ENCODE results near the gene DLGAP1. TPM values are rescaled to one million over a fixed set of nuclear protein-coding genes. Genes with fewer than 3 reads are reported as not detected.

The DLGAP1 gene
- total and polyA plus RNA-seq, 2 of the 8 experiments (the other 6 are each of a cell fraction or from before 2014, with no cell fraction given), result 11.8 to 16.9 TPM

GRCh38 chr18:3649633-3650426 lies 805.3 kb downstream of the DLGAP1 start:
- Histone ChIP-seq H4K8ac (ENCODE audit: extremely low read depth, insufficient read depth, low read length) (no peak overlapping the region), H3K79me1 (ENCODE audit: low read depth, low read length) (no peaks in the 10 kb centered on the region), H4K5ac (ENCODE audit: insufficient read length, low read depth, low read length) (no peak overlapping the region), H4K91ac (replicated peaks; ENCODE audit: insufficient read length, low read length) (no peak overlapping the region), H2BK5ac (ENCODE audit: low read depth, low read length) (peak overlapping the region; percentile 50; the same call in 1 of the 2 replicates), H2BK12ac (ENCODE audit: low read depth, low read length) (peak overlapping the region; percentile 72; the same call in 1 of the 2 replicates), H3K4ac (replicated peaks; ENCODE audit: insufficient read length, low read depth, low read length) (no peak overlapping the region), H3K14ac (ENCODE audit: insufficient read length) (no peak overlapping the region), H3K79me2 (ENCODE audit: control insufficient read depth in 1 of 2, insufficient read depth in 2 of 2, low read length in 2 of 2) (no peaks in the 10 kb centered on the region), H3K23me2 (ENCODE audit: low read depth, low read length) (no peaks in the 10 kb centered on the region), H3K27me3 (replicated peaks in 1 of 4; ENCODE audit: control insufficient read depth in 3 of 4, extremely low read depth in 1 of 4, insufficient read depth in 3 of 4, low read length in 3 of 4) (no peaks in the 10 kb centered on the region), H4K20me1 (replicated peaks in 1 of 2; ENCODE audit: control insufficient read depth in 1 of 2, insufficient read depth in 2 of 2, low read length in 2 of 2) (no peaks in the 10 kb centered on the region), H3K9ac (replicated peaks in 1 of 4; ENCODE audit: extremely low read depth in 1 of 4, low read depth in 3 of 4, low read length in 3 of 4) (no peak overlapping the region), H2BK20ac (ENCODE audit: low read length) (peak overlapping the region; percentile 80; the same call in 1 of the 2 replicates), H2BK120ac (replicated peaks; ENCODE audit: low read depth, low read length) (no peak overlapping the region), H3K56ac (replicated peaks; ENCODE audit: insufficient read length, low read depth, low read length) (no peak overlapping the region), H2AFZ (ENCODE audit: low read length) (no peak overlapping the region), H3K27ac (ENCODE audit: low read depth, low read length) (no peak overlapping the region), H3K4me3 (ENCODE audit: extremely low read depth in 1 of 4, insufficient read depth in 2 of 4, low read depth in 3 of 4, low read length in 4 of 4) (no peak overlapping the region), H3K4me1 (replicated peaks in 1 of 4; ENCODE audit: control insufficient read depth in 3 of 4, insufficient read depth in 4 of 4, low read length in 3 of 4) (peaks cover 0 to 8% (median 3%) of the 10 kb centered on the region in 4 experiments; a peak in 5 of 7 replicates), H2BK15ac (ENCODE audit: low read length) (no peak overlapping the region), H3K9me3 (ENCODE audit: insufficient read depth in 2 of 2, low read depth in 1 of 2, low read length in 1 of 2) (no peaks in the 10 kb centered on the region), H2AK5ac (ENCODE audit: low read depth, low read length) (0 out of 2 replicates have a peak overlapping the region, but pooled peaks have one; percentile 17), H3K23ac (ENCODE audit: insufficient read length) (no peak overlapping the region), H3K18ac (ENCODE audit: extremely low read depth, low read length) (0 out of 2 replicates have a peak overlapping the region, but pooled peaks have one; percentile 71), H3K36me3 (ENCODE audit: control insufficient read depth in 2 of 4, insufficient read depth in 4 of 4, low read length in 3 of 4) (no peaks in the 10 kb centered on the region), H3K4me2 (ENCODE audit: insufficient read depth in 1 of 2, low read depth in 2 of 2, low read length in 2 of 2) (no peak overlapping the region)
- no peak for DNase-seq (ENCODE audit: low read depth in 1 of 2, low spot score in 2 of 2)
- POLR2A ChIA-PET (ENCODE audit: partially characterized antibody), result interaction anchor here (1.1 to 6.3 kb wide), 5 partner anchors 16 to 47 kb away, joined by 3 to 37 read pairs (median 3); no protein-coding TSS in a partner anchor
- no peak for FAIRE-seq
- no peak for TF ChIP-seq SAP30 (IDR thresholded peaks at IDR 0.05; ENCODE audit: insufficient read depth, insufficient replicate concordance, low read length)
- peak; percentile 79 for TF ChIP-seq CEBPB (IDR thresholded peaks at IDR 0.05; ENCODE audit: low read depth, low read length)
- CTCF ChIA-PET (ENCODE audit: partially characterized antibody), result interaction anchor here (0.7 to 3.4 kb wide), 3 partner anchors 15 to 79 kb away, joined by 4 to 16 read pairs (median 4); no protein-coding TSS in a partner anchor
- WGBS, 2 experiments (ENCODE audit: extremely low coverage in 1 of 2, insufficient coverage in 1 of 2, insufficient read length in 1 of 2, insufficient replicate concordance in 2 of 2, low coverage in 1 of 2, low lambda C conversion rate in 2 of 2, missing lambda C conversion rate in 1 of 2), result 93% methylated on average over 8 of the region's 8 CpGs; no CpG with 5 or more reads in 1 of the 2 experiments
